Mucosa of descending colon (tissue), 3 donors: ENCODE data around the gene SEMA6B. TPM values are rescaled to one million over a fixed set of nuclear protein-coding genes. Genes with fewer than 3 reads are reported as not detected.

Experiments
- ATAC-seq: fragments of 200-7000 bp; cut with Tn5 transposase; one replicate; pipeline ENCODE4 v1.9.1; 2020; ENCODE audit warnings: mild to moderate bottlenecking, moderate library complexity
- DNase-seq, 3 donors: peaks; one replicate each; pipeline ENCODE4 v3.0.0-alpha.2; 2020
- H3K36me3 ChIP-seq: fragments of 200-600 bp; one replicate; pipeline ENCODE4 v1.8.0; 2021; ENCODE audit warnings: low read depth, mild to moderate bottlenecking
- H3K4me1 ChIP-seq: fragments of 200-600 bp; one replicate; pipeline ENCODE4 v1.8.0; 2021; ENCODE audit warnings: low read depth, mild to moderate bottlenecking
- H3K4me3 ChIP-seq: fragments of 200-600 bp; one replicate; pipeline ENCODE4 v1.8.0; 2021; ENCODE audit warnings: mild to moderate bottlenecking
- H3K9me3 ChIP-seq: fragments of 200-600 bp; one replicate; pipeline ENCODE4 v1.8.0; 2021; ENCODE audit warnings: mild to moderate bottlenecking
- intact Hi-C, 2 donors: fragments of 100-400 bp; cut with DNase I in 1 of 2; cut with micrococcal nuclease in 1 of 2; formaldehyde crosslinking; loops; one replicate each; pipeline versions ENCODE4 v1.11.0 to v1.11.1; 2022; cut with DNase I, micrococcal nuclease
- total RNA-seq, 3 donors: library from RNA; stranded (reverse); fragmentation: NEBNext Ultra II Directional in 2 of 3; extraction: Animal tissue kit (Norgen Biotek cat#: 25700) in 2 of 3; gene quantifications; one replicate each; pipeline versions ENCODE4 v1.2.1 to v1.2.4, GENCODE V29; 2021 to 2023
- TF ChIP-seq, protein P1 (sequence below): fragments of 200-600 bp; IDR thresholded peaks from one replicate; pipeline ENCODE4 v1.8.0; 2022; ENCODE audit warnings: antibody characterized with exemption, mild to moderate bottlenecking
- donor health status: DM: no; HTN: no; CAD: no; lungs with moderate emphysema.
- donor health status: DM: no; HTN: no; CAD: no.
- donor health status: DM: no; HTN: yes; CAD: no.

SEMA6B gene
- total RNA-seq, 3 donors from 2014 or later = 2.5 to 8.4 (median 5.9) TPM

- intact Hi-C loops = no loop called here
- Histone ChIP-seq H3K4me3 (no peak overlapping the region), H3K9me3 (no peaks in the 10 kb centered on the region), H3K36me3 (no peaks in the 10 kb centered on the region), H3K4me1 (no peaks in the 10 kb centered on the region)
- DNase-seq (no peak), ATAC-seq (no peak)
- TF ChIP-seq, protein P1, sequence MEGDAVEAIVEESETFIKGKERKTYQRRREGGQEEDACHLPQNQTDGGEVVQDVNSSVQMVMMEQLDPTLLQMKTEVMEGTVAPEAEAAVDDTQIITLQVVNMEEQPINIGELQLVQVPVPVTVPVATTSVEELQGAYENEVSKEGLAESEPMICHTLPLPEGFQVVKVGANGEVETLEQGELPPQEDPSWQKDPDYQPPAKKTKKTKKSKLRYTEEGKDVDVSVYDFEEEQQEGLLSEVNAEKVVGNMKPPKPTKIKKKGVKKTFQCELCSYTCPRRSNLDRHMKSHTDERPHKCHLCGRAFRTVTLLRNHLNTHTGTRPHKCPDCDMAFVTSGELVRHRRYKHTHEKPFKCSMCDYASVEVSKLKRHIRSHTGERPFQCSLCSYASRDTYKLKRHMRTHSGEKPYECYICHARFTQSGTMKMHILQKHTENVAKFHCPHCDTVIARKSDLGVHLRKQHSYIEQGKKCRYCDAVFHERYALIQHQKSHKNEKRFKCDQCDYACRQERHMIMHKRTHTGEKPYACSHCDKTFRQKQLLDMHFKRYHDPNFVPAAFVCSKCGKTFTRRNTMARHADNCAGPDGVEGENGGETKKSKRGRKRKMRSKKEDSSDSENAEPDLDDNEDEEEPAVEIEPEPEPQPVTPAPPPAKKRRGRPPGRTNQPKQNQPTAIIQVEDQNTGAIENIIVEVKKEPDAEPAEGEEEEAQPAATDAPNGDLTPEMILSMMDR = no peak
Measured at GRCh38 chr19:4591320-4591719, 31.8 kb upstream of the SEMA6B start.

DNA sequence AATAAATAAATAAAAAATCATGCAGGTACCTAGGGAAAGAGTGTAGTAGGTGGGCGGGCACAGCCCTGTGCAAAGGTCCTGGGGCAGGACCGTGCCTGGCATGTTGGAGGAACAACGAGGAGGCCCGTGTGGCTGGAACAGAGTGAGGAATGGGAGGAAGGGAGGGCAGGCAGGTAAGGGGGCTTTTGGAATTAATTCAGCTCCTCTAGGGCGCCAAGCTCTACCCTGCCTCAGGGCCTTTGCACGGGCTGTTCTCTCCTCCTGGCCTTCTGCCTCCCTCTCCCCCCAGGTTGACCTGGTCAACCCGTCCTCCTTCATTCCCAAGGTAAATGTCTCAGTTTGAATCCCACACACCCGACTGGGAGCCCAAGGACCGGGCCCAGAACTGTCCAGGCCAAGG is 31.1 kb upstream of the SEMA6B start:
- TF ChIP-seq, protein P1 = no peak
- DNase-seq = no peak
- Histone ChIP-seq H3K9me3 (no peaks in the 10 kb centered on the region), H3K36me3 (no peaks in the 10 kb centered on the region), H3K4me3 (no peak overlapping the region), H3K4me1 (no peaks in the 10 kb centered on the region)
- no peak for ATAC-seq
- intact Hi-C loops = no loop called here

GRCh38 chr19:4589579-4590410 is 30.3 kb upstream of the SEMA6B start:
- peak in 1 of 3 donors; percentile 21 for DNase-seq
- Histone ChIP-seq H3K4me1 (peaks cover 1% of the 10 kb centered on the region), H3K36me3 (no peaks in the 10 kb centered on the region), H3K9me3 (no peaks in the 10 kb centered on the region), H3K4me3 (no peak overlapping the region)
- intact Hi-C loops = no loop called here
- peak; percentile 50 for ATAC-seq
- TF ChIP-seq, protein P1 = no peak

GRCh38 chr19:4588291-4588761 is 28.8 kb upstream of the SEMA6B start:
- Histone ChIP-seq H3K36me3 (no peaks in the 10 kb centered on the region), H3K9me3 (no peaks in the 10 kb centered on the region), H3K4me3 (no peak overlapping the region), H3K4me1 (peaks cover 10% of the 10 kb centered on the region)
- intact Hi-C loops = no loop called here
- TF ChIP-seq, protein P1 = no peak
- ATAC-seq (no peak), DNase-seq (no peak)

- TF ChIP-seq, protein P1 = no peak
- intact Hi-C loops = no loop called here
- Histone ChIP-seq H3K4me1 (peaks cover 10% of the 10 kb centered on the region), H3K4me3 (no peak overlapping the region), H3K36me3 (no peaks in the 10 kb centered on the region), H3K9me3 (no peaks in the 10 kb centered on the region)
- DNase-seq = no peak
- no peak for ATAC-seq
Measured at GRCh38 chr19:4587527-4587926, 28.0 kb upstream of the SEMA6B start.
